GM23248 (cell line): Measurements from ENCODE around the gene ENTPD7. TPM values are rescaled to one million over a fixed set of nuclear protein-coding genes. Genes with fewer than 3 reads are reported as not detected.

ENCODE experiments used
- DNase-seq: peaks from one replicate; pipeline ENCODE4 v3.0.0-alpha.2; 2015
- H2AFZ ChIP-seq: fragments of 200-600 bp; sonication (generic); 2 replicates; pipeline ENCODE4 v1.6.1; 2016; ENCODE audit warnings: antibody characterized with exemption
- H3F3A ChIP-seq: fragments of 200-600 bp; sonication (generic); 2 replicates; pipeline ENCODE4 v1.6.1; 2016; ENCODE audit warnings: mild to moderate bottlenecking, antibody characterized with exemption, mixed run types; ENCODE audit not compliant: insufficient read depth
- H3K27ac ChIP-seq: fragments of 200-600 bp; sonication (generic); 2 replicates; pipeline ENCODE4 v1.5.1; 2016; ENCODE audit warnings: mild to moderate bottlenecking
- H3K27me3 ChIP-seq: fragments of 200-600 bp; sonication (generic); replicated peaks from 2 replicates; pipeline ENCODE4 v1.6.1; 2016; ENCODE audit warnings: mild to moderate bottlenecking; ENCODE audit not compliant: insufficient read depth
- H3K36me3 ChIP-seq: fragments of 200-600 bp; sonication (generic); 2 replicates; pipeline ENCODE4 v1.6.1; 2016; ENCODE audit warnings: low read depth, mild to moderate bottlenecking
- H3K4me1 ChIP-seq: fragments of 200-600 bp; sonication (generic); 2 replicates; pipeline ENCODE4 v1.6.1; 2016; ENCODE audit warnings: mild to moderate bottlenecking; ENCODE audit not compliant: insufficient read depth
- H3K4me2 ChIP-seq: fragments of 200-600 bp; sonication (generic); one replicate; pipeline ENCODE4 v1.6.1; 2016; ENCODE audit warnings: mild to moderate bottlenecking; ENCODE audit not compliant: unreplicated experiment
- H3K4me3 ChIP-seq: fragments of 200-600 bp; sonication (generic); 2 replicates; pipeline ENCODE4 v1.5.1; 2016; ENCODE audit warnings: mild to moderate bottlenecking
- H3K79me2 ChIP-seq: fragments of 200-600 bp; sonication (generic); 2 replicates; pipeline ENCODE4 v1.6.1; 2016; ENCODE audit warnings: mild to moderate bottlenecking; ENCODE audit not compliant: insufficient read depth
- H3K9ac ChIP-seq: fragments of 200-600 bp; sonication (generic); 2 replicates; pipeline ENCODE4 v1.6.1; 2016; ENCODE audit warnings: mild to moderate bottlenecking
- H3K9me2 ChIP-seq: fragments of 200-600 bp; sonication (generic); 2 replicates; pipeline ENCODE4 v1.6.1; 2016; ENCODE audit warnings: mixed run types, mild to moderate bottlenecking, moderate library complexity; ENCODE audit not compliant: insufficient read depth
- H3K9me3 ChIP-seq: fragments of 200-600 bp; sonication (generic); one replicate; pipeline ENCODE4 v1.6.1; 2017; ENCODE audit warnings: low read depth
- H4K20me1 ChIP-seq: fragments of 200-600 bp; sonication (generic); 2 replicates; pipeline ENCODE4 v1.6.0; 2016; ENCODE audit not compliant: insufficient read depth
- EZH2 ChIP-seq: fragments of 200-600 bp; sonication (generic); IDR thresholded peaks from 2 replicates; pipeline ENCODE4 v1.6.1; 2018; ENCODE audit warnings: antibody characterized with exemption, mild to moderate bottlenecking; ENCODE audit not compliant: insufficient read depth, poor library complexity, severe bottlenecking
- EZH2phosphoT487 ChIP-seq: fragments of 200-600 bp; sonication (generic); IDR thresholded peaks from 2 replicates; pipeline ENCODE4 v1.6.1; 2018; ENCODE audit warnings: antibody characterized with exemption, moderate library complexity, mild to moderate bottlenecking, low read depth; ENCODE audit not compliant: insufficient read depth
- WGBS, 2 experiments: methylation state at CpG; one replicate each; pipeline ENCODE4 v1.1.6; 2015 to 2017; ENCODE audit warnings: low lambda C conversion rate in 2 of 2, low coverage in 1 of 2; ENCODE audit errors: missing lambda C conversion rate in 2 of 2; 5-methylcytosine and 5-hydroxymethylcytosine counted together
- in situ Hi-C: fragments of 300-500 bp; cut with MboI; formaldehyde crosslinking; loops from 2 replicates; pipeline ENCODE4 v1.15.0; 2020
- polyA plus RNA-seq: library from polyadenylated mRNA; unstranded; fragments of >200 nt; fragmentation: Nextera tagmentation; extraction: Ambion mirVana; gene quantifications from 2 replicates; pipeline ENCODE4 v1.2.1, GENCODE V29; 2016
- total RNA-seq: library from RNA; depleted of rRNA; stranded (reverse); fragments of >200 nt; shearing (Covaris generic); gene quantifications from 2 replicates; pipeline ENCODE4 v1.2.3, GENCODE V29; 2014

Gene ENTPD7
- total and polyA plus RNA-seq, 2 experiments from 2014 or later, result 7.5 to 21.6 TPM

DNA sequence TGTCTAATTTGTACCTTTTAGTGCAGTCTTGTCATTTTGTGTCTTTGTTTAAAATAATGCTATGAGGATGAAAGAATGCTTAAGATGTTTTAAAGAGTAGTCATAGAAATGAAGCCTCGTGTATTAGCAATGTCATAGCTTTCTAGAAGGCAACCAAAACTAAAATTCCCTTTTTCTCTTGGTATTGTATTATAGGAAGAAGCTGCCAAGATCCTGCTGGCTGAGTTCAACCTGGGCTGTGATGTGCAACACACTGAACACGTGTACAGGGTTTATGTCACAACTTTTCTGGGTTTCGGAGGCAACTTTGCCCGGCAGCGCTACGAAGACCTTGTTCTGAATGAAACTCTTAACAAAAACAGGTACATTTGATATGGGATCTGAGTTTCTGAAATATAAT, 36.5 kb downstream of the ENTPD7 start:
- peaks cover 39% of the 10 kb centered on the region for H3K4me1 ChIP-seq

DNA sequence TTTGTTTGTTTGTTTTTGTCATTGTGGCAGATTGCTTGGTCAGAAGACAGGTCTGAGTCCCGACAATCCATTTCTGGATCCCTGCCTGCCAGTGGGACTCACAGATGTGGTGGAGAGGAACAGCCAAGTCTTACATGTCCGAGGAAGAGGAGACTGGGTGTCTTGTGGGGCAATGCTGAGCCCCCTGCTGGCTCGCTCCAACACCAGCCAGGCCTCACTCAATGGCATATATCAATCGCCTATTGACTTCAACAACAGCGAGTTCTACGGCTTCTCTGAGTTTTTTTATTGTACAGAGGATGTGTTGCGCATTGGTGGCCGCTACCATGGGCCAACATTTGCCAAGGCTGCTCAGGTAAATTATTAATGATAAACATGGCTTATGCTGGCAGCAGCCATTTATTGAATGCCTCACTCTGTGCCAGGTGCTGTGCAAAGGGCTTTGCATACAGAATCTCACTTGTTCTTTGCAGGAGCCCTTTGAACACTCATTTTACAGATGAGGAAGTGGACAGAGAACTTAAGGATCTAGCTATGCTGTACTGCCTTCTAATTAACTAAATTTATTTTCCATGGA, 39.3 kb downstream of the ENTPD7 start:
- H3K27ac ChIP-seq, result no peak overlapping the region
- peaks cover 65% of the 10 kb centered on the region for H3K36me3 ChIP-seq
- no peaks in the 10 kb centered on the region for H4K20me1 ChIP-seq
- no peaks in the 10 kb centered on the region for H3K27me3 ChIP-seq
- H3K4me1 ChIP-seq, result peaks cover 27% of the 10 kb centered on the region
- no peaks in the 10 kb centered on the region for H3K9me3 ChIP-seq
- no peak overlapping the region for H2AFZ ChIP-seq
- H3K9me2 ChIP-seq, result no peaks in the 10 kb centered on the region
- no peak for DNase-seq
- peaks cover 20% of the 10 kb centered on the region for H3K79me2 ChIP-seq
- H3F3A ChIP-seq, result peaks cover 41% of the 10 kb centered on the region
- 90% methylated on average over 8 of the region's 8 CpGs for WGBS, 2 experiments
- H3K9ac ChIP-seq, result no peak overlapping the region
- TF ChIP-seq EZH2 (no peak), EZH2phosphoT487 (no peak)
- in situ Hi-C loops, result no loop called here
- no peak overlapping the region for H3K4me2 ChIP-seq
- H3K4me3 ChIP-seq, result no peak overlapping the region

More for the DNA sequence above, 36.5 kb downstream of the ENTPD7 start:
- DNase-seq, result peak; percentile 68
- H2AFZ ChIP-seq, result no peak overlapping the region
- H4K20me1 ChIP-seq, result no peaks in the 10 kb centered on the region
- peak overlapping the region; percentile 79 for H3K27ac ChIP-seq
- peaks cover 33% of the 10 kb centered on the region for H3K79me2 ChIP-seq
- in situ Hi-C loops, result no loop called here
- H3K36me3 ChIP-seq, result peaks cover 69% of the 10 kb centered on the region
- H3K9me3 ChIP-seq, result no peaks in the 10 kb centered on the region
- TF ChIP-seq EZH2phosphoT487 (no peak), EZH2 (no peak)
- H3K9me2 ChIP-seq, result no peaks in the 10 kb centered on the region
- 78 to 79% methylated on average over 6 of the region's 6 CpGs for WGBS, 2 experiments
- no peak overlapping the region for H3K4me3 ChIP-seq
- H3K9ac ChIP-seq, result no peak overlapping the region
- no peaks in the 10 kb centered on the region for H3K27me3 ChIP-seq
- H3F3A ChIP-seq, result peaks cover 59% of the 10 kb centered on the region
- peak overlapping the region; percentile 34 for H3K4me2 ChIP-seq

DNA sequence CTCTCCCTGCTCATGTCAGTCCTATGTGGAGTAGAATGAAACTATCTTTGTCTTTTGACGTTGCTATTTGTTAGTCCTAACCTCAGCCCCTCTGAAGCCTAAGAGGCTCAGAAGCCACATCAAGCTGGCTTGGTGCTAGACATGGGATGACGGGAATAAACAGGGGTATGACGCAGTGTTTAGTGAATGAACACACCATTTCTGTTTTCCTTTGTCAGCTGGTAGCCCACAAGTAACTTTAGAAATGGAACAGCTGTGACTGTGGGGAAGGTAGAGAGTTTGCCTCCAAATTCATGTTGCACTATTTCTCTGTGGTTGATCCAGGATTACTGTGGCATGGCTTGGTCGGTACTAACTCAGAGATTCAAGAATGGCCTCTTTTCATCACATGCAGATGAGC, 41.3 kb downstream of the ENTPD7 start:
- Histone ChIP-seq H3K27ac (no peak overlapping the region), H2AFZ (no peak overlapping the region), H3K4me2 (no peak overlapping the region), H3K9me3 (no peaks in the 10 kb centered on the region), H3K9ac (no peak overlapping the region), H3K9me2 (no peaks in the 10 kb centered on the region), H3K4me3 (no peak overlapping the region), H3K79me2 (peaks cover 20% of the 10 kb centered on the region), H4K20me1 (no peaks in the 10 kb centered on the region), H3K36me3 (peaks cover 80% of the 10 kb centered on the region), H3K27me3 (no peaks in the 10 kb centered on the region), H3K4me1 (peaks cover 9% of the 10 kb centered on the region), H3F3A (peaks cover 31% of the 10 kb centered on the region)
- in situ Hi-C loops, result no loop called here
- TF ChIP-seq EZH2, result no peak
- no peak for TF ChIP-seq EZH2phosphoT487
- 95 to 96% methylated on average over 4 of the region's 4 CpGs for WGBS, 2 experiments
- DNase-seq, result no peak

DNA sequence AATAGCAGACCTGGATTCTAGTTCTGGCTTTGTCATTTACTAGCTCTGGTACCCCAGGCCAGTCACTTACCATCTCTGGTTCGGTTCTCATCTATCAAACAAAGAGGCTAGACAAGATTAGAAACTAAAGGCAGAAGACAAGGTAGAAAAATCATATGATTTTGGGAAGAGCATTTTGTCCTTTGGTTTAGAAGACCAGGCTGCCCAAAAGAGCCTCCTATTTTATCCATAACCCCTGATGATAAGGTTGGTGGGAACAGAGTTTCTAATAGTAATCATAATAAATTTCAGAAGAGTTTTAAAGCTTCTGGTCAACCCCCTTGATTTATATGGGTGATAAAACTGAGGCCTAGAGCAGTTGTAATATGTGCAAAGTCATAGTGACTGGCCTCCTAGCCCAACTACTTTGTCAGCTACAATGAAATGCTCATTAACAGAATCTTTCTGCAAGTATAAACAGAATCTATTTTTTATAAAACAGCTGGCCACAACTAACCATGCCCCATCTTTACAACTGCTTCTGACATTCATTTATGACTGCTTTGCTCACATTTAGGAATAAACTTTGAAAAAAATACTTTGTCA, 49.2 kb downstream of the ENTPD7 start:
- in situ Hi-C loops, result no loop called here
- H3K9ac ChIP-seq, result peak overlapping the region; percentile 47
- H3K4me1 ChIP-seq, result peaks cover 33% of the 10 kb centered on the region
- H3K9me3 ChIP-seq, result no peaks in the 10 kb centered on the region
- peaks cover 49% of the 10 kb centered on the region for H3K36me3 ChIP-seq
- H3K27me3 ChIP-seq, result no peaks in the 10 kb centered on the region
- H3K9me2 ChIP-seq, result no peaks in the 10 kb centered on the region
- H2AFZ ChIP-seq, result no peak overlapping the region
- TF ChIP-seq EZH2phosphoT487 (no peak), EZH2 (no peak)
- H3K27ac ChIP-seq, result peak overlapping the region; percentile 72
- peak; percentile 53 for DNase-seq
- H3K4me3 ChIP-seq, result no peak overlapping the region
- H4K20me1 ChIP-seq, result no peaks in the 10 kb centered on the region
- 0 out of 2 replicates have a peak, but pooled peaks cover 9% of the 10 kb centered on the region for H3K79me2 ChIP-seq
- H3K4me2 ChIP-seq, result peak overlapping the region; percentile 11
- 95 to 100% methylated on average over 1 of the region's 1 CpG for WGBS, 2 experiments
- peaks cover 72% of the 10 kb centered on the region for H3F3A ChIP-seq
